Measurements from ENCODE around the gene TP53I13.

DNA sequence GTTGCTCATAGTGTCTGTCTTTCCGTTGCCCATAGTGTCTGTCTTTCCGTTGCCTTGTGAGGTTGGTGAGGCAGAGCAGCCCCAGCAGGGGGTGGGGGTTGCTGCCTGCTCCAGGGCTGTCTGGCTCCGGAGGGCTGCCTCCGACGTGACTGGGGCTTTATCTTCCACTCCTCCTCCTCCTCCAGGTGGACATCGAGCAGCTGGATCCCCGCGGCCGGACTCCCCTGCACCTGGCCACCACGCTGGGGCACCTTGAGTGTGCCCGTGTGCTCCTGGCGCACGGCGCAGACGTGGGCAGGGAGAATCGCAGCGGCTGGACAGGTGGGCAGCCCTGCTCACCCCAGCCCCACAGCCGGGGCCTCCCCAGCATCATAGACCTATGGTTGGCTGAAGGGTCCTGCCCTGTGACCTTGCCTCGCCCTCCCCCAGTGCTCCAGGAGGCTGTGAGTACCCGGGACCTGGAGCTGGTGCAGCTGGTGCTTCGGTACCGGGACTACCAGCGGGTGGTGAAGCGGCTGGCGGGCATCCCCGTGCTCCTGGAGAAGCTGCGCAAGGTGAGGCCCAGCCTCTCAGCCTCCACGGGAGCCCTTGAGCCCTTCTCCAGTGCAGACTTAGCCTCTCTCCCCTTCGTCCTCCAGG, 39.2 kb downstream of the TP53I13 start:
- TF ChIP-seq ZNF274 (IDR thresholded peaks at IDR 0.05; ENCODE audit: insufficient read depth, insufficient read length): no peak
- no peak for TF ChIP-seq POLR2A (IDR thresholded peaks at IDR 0.05; ENCODE audit: low read depth, low read length)
- TF ChIP-seq CTCF (IDR thresholded peaks at IDR 0.05 in 2 of 3, conservative IDR thresholded peaks at IDR 0.05 in 1 of 3; ENCODE audit: control insufficient read depth in 2 of 3, extremely low read depth in 1 of 3, insufficient read depth in 1 of 3, low read depth in 3 of 3, low read length in 3 of 3): no peak
- no peak for TF ChIP-seq NFXL1 (IDR thresholded peaks at IDR 0.05; ENCODE audit: borderline replicate concordance)
- no peak for TF ChIP-seq SIN3A (IDR thresholded peaks at IDR 0.05; ENCODE audit: low read depth, low read length)
- no peak for TF ChIP-seq POLR2AphosphoS5 (IDR thresholded peaks at IDR 0.05; ENCODE audit: low read length)
